ENCODE data around the gene COQ9.

COQ9 gene

GRCh38 chr16:57473906-57474305 lies 26.6 kb downstream of the COQ9 start:
- no peak for DNase-seq

- DNase-seq = no peak
Observed at GRCh38 chr16:57474671-57475661, 27.7 kb downstream of the COQ9 start.

- DNase-seq = peak; percentile 80
Observed at GRCh38 chr16:57475711-57476339, 28.5 kb downstream of the COQ9 start.

GRCh38 chr16:57476546-57477410 lies 29.5 kb downstream of the COQ9 start:
- no peak for DNase-seq

GRCh38 chr16:57477531-57478202 lies 30.4 kb downstream of the COQ9 start:
- DNase-seq = no peak

GRCh38 chr16:57478396-57479204 lies 31.3 kb downstream of the COQ9 start:
- DNase-seq = no peak

GRCh38 chr16:57479205-57479975 lies 32.1 kb downstream of the COQ9 start:
- no peak for DNase-seq

GRCh38 chr16:57479976-57480753 lies 32.9 kb downstream of the COQ9 start:
- no peak for DNase-seq

GRCh38 chr16:57480754-57481230 lies 33.5 kb downstream of the COQ9 start:
- DNase-seq = no peak

GRCh38 chr16:57481421-57481820 lies 34.1 kb downstream of the COQ9 start:
- DNase-seq = no peak

- DNase-seq = no peak
Observed at GRCh38 chr16:57482845-57483545, 35.7 kb downstream of the COQ9 start.

GRCh38 chr16:57483725-57484514 lies 36.6 kb downstream of the COQ9 start:
- no peak for DNase-seq

GRCh38 chr16:57484515-57485005 lies 37.3 kb downstream of the COQ9 start:
- no peak for DNase-seq

- no peak for DNase-seq
Observed at GRCh38 chr16:57485091-57485915, 38.0 kb downstream of the COQ9 start.

GRCh38 chr16:57485916-57486857 lies 38.9 kb downstream of the COQ9 start, which contains the start of gene DOK4:
DOK4 (minus strand) TSS chr16:57486493; CDS start chr16:57479507, 6,986 bp downstream.
- peak; percentile 86 for DNase-seq
